MCF 10A (cell line): Measurements from ENCODE around the gene TMEM191C. TPM values are rescaled to one million over a fixed set of nuclear protein-coding genes. Genes with fewer than 3 reads are reported as not detected.

Source experiments
- BruUV-seq: library from RNA; stranded (reverse); fragments of 400-500 nt; replicated peaks from 2 replicates; lab custom pipeline; 2021; lab: Mats Ljungman, UMichigan
- CTCF ChIA-PET: fragments of 300-600 bp; sonication (Branson Sonifier 250); formaldehyde crosslinking; extraction: SDS; loops from one replicate; lab custom pipeline; 2021; ENCODE audit warnings: antibody characterized with exemption, inconsistent platforms; lab: Yijun Ruan, JAX
- POLR2A ChIA-PET: fragments of 300-600, 350-650 bp; sonication (Branson Sonifier 250); formaldehyde crosslinking; extraction: SDS; loops from one replicate; lab custom pipeline; 2020; ENCODE audit warnings: antibody characterized with exemption, inconsistent platforms; lab: Yijun Ruan, JAX
- DNase-seq: peaks from one replicate; pipeline ENCODE4 v3.0.0-alpha.2; 2018; ENCODE audit not compliant: unreplicated experiment
- H3K27ac Mint-ChIP-seq: one replicate; pipeline ENCODE4 v1.8.0; 2022; ENCODE audit warnings: mild to moderate bottlenecking, low read depth, mixed read lengths; ENCODE audit not compliant: unreplicated experiment
- H3K27me3 Mint-ChIP-seq: one replicate; pipeline ENCODE4 v1.8.0; 2022; ENCODE audit warnings: mixed read lengths; ENCODE audit not compliant: insufficient read depth, unreplicated experiment
- H3K36me3 Mint-ChIP-seq: one replicate; pipeline ENCODE4 v1.8.0; 2022; ENCODE audit warnings: mild to moderate bottlenecking, moderate library complexity, mixed read lengths; ENCODE audit not compliant: insufficient read depth, unreplicated experiment
- H3K4me1 Mint-ChIP-seq: one replicate; pipeline ENCODE4 v1.8.0; 2022; ENCODE audit warnings: mixed read lengths; ENCODE audit not compliant: insufficient read depth, unreplicated experiment
- H3K4me3 Mint-ChIP-seq: one replicate; pipeline ENCODE4 v1.8.0; 2022; ENCODE audit warnings: mild to moderate bottlenecking, moderate library complexity, mixed read lengths; ENCODE audit not compliant: unreplicated experiment
- H3K9me3 Mint-ChIP-seq: one replicate; pipeline ENCODE4 v1.8.0; 2022; ENCODE audit warnings: mixed read lengths; ENCODE audit not compliant: unreplicated experiment
- intact Hi-C: fragments of 100-400 bp; cut with micrococcal nuclease; formaldehyde crosslinking; loops from 2 replicates; pipeline ENCODE4 v1.14.1; 2022
- total RNA-seq: library from RNA; stranded (reverse); gene quantifications from 2 replicates; pipeline ENCODE4 v1.2.3, GENCODE V29; 2022
- TF ChIP-seq, protein P1 (sequence below): fragments of 200-600 bp; IDR thresholded peaks from one replicate; pipeline ENCODE4 v1.8.0; 2022; ENCODE audit warnings: antibody characterized with exemption, mild to moderate bottlenecking; ENCODE audit not compliant: unreplicated experiment

TMEM191C gene
- total RNA-seq, 1 experiment from 2014 or later = 0.75 TPM

DNA sequence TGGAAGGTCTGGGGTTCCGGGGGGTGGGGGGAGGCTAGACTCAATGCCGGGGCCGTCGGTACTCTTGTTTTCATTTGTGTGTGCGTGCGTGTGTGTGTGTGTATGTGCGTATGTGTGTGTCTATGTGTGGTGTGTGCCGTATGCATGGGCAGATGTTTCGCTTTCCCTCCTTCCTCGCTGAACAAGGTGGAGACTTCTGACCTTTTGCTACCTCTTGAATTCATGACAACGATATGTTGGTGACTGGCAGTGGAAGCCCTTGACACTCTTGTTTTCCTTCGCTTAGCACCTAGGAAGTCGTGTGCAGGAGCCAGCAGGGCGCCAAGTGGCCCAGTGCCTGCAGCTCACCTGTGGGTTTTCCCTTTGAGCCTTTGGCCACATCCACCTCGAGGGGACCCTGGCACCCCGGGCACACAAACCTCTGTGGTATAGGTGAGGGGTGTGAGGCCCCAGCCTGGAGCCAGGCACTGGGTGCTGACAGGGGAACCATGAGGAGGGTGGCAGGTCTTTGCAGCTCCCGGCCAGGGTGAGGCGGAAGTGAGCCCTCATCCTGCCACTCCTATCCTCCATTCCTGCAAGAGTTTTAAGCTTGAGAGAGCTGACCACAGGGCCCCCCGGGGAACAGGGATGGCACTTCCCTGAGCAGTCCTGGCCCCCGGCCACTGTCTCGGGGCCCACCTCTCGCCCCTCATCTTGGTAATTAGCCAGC is 19.3 kb upstream of the TMEM191C start:
- no peak for DNase-seq
- no peak overlapping the region for H3K4me3 Mint-ChIP-seq
- no peaks in the 10 kb centered on the region for H3K27me3 Mint-ChIP-seq
- ChIA-PET CTCF (no interaction called here), POLR2A (interaction anchor here (0.7 kb wide), 1 partner anchor 494 kb away, joined by 3 read pairs; no protein-coding TSS in a partner anchor)
- H3K4me1 Mint-ChIP-seq = no peaks in the 10 kb centered on the region
- peaks cover 6% of the 10 kb centered on the region for H3K36me3 Mint-ChIP-seq
- no TSS peak for BruUV-seq
- H3K9me3 Mint-ChIP-seq = no peaks in the 10 kb centered on the region
- intact Hi-C loops = no loop called here
- H3K27ac Mint-ChIP-seq = no peak overlapping the region
- TF ChIP-seq, protein P1, sequence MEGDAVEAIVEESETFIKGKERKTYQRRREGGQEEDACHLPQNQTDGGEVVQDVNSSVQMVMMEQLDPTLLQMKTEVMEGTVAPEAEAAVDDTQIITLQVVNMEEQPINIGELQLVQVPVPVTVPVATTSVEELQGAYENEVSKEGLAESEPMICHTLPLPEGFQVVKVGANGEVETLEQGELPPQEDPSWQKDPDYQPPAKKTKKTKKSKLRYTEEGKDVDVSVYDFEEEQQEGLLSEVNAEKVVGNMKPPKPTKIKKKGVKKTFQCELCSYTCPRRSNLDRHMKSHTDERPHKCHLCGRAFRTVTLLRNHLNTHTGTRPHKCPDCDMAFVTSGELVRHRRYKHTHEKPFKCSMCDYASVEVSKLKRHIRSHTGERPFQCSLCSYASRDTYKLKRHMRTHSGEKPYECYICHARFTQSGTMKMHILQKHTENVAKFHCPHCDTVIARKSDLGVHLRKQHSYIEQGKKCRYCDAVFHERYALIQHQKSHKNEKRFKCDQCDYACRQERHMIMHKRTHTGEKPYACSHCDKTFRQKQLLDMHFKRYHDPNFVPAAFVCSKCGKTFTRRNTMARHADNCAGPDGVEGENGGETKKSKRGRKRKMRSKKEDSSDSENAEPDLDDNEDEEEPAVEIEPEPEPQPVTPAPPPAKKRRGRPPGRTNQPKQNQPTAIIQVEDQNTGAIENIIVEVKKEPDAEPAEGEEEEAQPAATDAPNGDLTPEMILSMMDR = no peak

DNA sequence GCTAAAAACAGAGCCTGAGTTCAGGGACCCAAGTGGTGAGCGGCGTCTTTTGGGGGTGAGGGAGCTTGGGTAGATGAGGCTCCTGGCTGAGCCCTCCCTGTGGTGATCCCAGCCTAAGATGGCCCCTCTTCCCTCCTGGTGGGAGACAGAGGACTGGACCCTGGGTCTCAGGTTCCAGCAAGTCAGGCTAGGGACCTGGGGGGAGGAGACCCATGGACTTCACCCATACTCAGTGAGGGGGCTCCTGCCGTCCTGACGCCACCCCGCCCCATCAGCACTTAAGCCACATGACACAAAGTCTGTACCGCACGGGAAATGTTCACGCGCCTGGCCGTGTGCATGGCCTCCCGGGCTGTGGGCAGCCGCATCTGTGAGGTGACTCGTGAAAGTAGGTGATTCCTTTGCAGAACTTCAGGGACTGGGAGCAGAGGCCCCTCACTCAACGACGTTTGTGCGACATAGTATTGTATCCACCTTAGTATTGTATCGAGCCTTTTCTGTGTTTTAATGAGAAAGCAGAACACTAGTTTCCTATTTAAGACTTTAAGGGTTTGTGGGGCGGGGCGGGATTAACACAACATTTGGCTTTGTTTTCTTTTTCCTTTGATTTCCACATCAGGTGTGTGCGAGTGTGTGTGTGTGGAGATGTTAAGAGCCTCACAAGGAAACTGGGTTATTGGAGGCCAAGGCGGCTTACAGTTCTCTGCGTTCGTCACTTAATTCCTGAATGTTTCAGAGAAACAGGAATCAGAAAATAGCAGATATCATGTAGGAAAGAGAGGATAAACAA is 18.4 kb upstream of the TMEM191C start:
- intact Hi-C loops = no loop called here
- TF ChIP-seq, protein P1 = no peak
- DNase-seq = no peak
- no peak overlapping the region for H3K4me3 Mint-ChIP-seq
- no peaks in the 10 kb centered on the region for H3K27me3 Mint-ChIP-seq
- no TSS peak for BruUV-seq
- no peaks in the 10 kb centered on the region for H3K9me3 Mint-ChIP-seq
- peaks cover 6% of the 10 kb centered on the region for H3K36me3 Mint-ChIP-seq
- CTCF ChIA-PET = interaction anchor here (0.5 kb wide), 1 partner anchor 9 kb away, joined by 6 read pairs; no protein-coding TSS in a partner anchor
- H3K27ac Mint-ChIP-seq = no peak overlapping the region
- no peaks in the 10 kb centered on the region for H3K4me1 Mint-ChIP-seq
- POLR2A ChIA-PET = interaction anchor here (0.7 kb wide), 2 partner anchors 118 to 495 kb away, joined by 3 read pairs; no protein-coding TSS in a partner anchor

DNA sequence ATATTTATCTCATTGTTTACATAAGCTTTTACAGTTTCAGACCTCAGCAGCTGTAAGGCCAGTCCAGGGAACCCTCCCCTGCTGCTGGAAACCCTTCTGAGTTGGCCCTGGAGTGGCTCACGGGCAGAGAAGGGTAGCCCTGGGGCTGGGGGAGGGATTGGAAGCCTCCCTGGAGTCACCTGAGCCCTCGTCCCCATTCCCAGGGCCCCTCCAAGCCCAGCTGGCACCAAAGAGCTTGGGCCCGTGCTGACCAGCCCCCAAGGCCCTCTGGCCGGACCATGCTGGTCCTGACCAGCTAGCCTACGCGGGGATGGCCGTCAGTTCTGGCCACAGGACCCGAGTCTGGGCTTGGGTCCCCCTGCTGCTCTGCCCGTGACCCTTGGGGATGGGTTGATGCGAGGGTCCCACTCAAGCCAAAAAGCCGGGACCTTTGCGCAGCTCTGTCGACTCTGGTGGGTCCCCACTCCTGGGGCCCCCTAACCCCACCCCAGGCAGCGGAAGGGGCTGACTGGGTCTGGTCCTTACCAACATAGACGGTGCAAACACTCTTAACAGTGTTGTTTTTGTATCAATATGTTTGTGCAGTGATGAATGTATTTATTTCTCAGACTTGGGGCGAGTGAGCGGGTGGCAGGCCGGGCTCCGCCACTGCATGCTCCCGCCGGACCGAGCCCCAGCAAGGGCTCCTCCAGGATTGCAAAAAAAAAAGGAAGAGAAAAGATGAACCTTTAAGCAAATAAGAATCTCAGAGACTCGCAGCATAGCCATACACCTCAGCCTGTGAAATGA is 17.5 kb upstream of the TMEM191C start:
- Mint-ChIP-seq H3K4me1 (no peaks in the 10 kb centered on the region), H3K9me3 (no peaks in the 10 kb centered on the region), H3K36me3 (peaks cover 6% of the 10 kb centered on the region), H3K4me3 (no peak overlapping the region), H3K27ac (no peak overlapping the region), H3K27me3 (no peaks in the 10 kb centered on the region)
- ChIA-PET CTCF (interaction anchor here (0.5 kb wide), 1 partner anchor 8 kb away, joined by 6 read pairs; no protein-coding TSS in a partner anchor), POLR2A (interaction anchor here (0.7 kb wide), 1 partner anchor 117 kb away, joined by 3 read pairs; no protein-coding TSS in a partner anchor)
- intact Hi-C loops = no loop called here
- no peak for DNase-seq
- BruUV-seq = no TSS peak
- TF ChIP-seq, protein P1 = no peak
